Measurements from ENCODE around the gene SUGT1.
"Not testable (repeated sequence)": the region's sequence is repeated elsewhere in the genome, so short reads cannot be mapped to it uniquely, and the experiment has no call there.

SUGT1 gene

DNA sequence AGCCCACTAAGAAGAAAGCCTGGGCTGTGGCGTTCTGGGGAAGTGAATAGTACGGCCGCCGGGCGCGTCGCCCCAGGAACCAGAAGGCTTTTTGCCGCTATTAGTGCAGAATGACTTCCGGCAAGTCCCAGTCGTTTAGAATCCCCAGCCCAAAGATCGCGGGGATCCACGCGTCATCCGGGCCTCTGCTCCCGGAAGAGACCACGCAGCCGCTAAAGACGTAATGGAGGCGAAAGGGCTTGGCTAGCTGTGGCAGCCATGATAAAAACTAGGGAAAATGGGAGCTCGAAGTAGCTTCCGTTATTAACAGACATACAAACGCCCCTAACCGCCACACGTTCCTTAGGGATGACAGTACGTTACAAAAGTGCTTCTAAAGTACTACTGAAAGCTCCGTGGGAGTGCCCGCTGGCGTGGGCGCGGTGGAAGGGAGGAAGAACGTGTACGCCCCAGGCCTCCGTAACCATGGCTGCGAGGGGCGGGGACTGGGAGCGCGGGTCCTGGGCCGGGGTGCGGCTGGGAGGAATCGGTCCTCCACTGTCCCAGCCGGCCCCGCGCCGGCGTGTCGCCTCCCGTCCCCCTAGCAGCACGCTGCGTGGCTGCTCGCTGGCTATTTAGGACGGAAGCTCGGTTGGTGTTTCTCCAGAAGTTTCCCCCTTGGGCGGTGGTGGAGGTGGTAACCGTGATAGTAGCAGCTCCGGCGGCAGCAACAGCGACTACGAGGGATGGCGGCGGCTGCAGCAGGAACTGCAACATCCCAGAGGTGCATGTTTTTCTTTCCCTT, at the start of gene SUGT1:
SUGT1 (plus strand) TSS at position 641 of the 784 bp plus-strand sequence; CDS start at position 726, 85 bp downstream.
- peak; percentile 93 to 97 for DNase-seq

DNA sequence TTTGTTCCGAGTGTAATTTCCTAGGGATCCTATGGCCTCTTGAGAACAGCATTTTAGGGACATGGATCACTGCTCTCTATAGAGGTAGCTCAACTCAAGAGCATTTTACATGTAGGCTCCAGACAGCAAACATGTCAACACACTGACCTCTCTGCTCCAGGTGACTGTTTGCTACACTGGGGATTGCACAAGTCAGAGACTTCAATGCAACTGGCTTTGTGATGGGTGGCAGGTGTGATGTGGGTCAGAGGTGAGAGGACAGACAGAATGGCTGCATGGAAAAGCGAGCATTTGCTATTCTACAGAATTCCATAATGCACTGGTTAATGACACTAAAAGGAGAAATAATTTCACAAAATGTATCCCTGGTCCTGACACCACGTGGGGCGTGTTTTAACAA, 49.3 kb upstream of the SUGT1 start:
- not testable (repeated sequence) for DNase-seq

DNA sequence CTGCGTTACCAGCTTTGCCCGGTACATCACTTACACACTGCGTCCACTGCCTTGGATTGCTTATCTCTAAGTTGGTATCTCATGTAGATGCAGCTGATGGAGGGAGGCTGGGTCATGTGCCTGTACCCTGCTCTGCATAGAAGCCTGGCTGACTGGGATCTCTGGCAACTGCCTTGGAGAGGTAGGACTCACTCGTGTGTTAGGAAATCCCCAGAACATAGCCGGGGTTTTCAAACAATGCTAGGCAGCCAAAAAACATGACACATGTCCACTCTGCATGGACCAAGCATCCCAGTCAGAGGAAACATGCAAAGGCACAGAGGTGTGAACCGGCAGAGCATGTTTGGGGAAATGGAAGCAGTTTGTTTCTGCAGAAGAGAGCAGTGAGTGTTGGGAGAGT, 46.5 kb upstream of the SUGT1 start:
- DNase-seq, result not testable (repeated sequence)

DNA sequence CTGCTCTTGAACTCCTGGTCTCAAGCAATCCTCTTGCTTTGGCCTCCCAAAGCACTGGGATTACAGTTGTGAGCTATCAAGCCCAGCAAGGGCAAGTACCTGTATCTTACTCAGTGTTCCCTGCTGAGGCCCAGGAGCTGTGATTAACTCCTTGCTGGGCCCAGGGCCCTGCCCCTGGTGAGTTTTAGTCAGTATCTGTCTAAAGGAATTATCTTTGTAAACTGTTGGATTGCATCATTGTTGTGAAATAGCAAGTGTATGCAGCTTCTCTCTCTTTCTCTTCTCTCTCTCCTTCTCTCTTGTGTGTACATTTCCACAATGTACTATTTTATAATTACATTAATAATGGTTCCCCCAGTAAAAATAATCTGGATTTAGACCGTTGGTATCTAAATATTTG, 45.8 kb upstream of the SUGT1 start:
- DNase-seq, result not testable (repeated sequence)

DNA sequence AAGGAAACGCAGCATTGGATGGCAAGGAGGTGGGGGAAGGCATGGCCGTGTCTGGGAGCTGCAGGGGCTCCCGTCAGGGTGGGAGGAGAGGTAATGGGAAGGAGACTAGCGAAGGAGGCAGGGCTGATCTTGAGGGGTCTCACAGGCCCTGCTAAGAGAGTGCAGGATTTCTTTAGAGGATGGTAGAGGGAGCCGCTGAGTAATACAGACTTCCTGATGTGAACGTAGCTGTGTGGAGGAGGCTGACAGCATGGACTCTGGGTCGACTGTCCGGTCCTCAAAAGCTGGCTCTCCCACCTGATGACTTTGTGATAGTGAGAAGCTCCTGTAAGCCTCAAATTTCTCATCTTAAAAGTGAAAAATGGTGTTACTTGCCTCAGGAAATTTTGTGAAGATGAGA, 44.5 kb upstream of the SUGT1 start:
- not testable (repeated sequence) for DNase-seq

DNA sequence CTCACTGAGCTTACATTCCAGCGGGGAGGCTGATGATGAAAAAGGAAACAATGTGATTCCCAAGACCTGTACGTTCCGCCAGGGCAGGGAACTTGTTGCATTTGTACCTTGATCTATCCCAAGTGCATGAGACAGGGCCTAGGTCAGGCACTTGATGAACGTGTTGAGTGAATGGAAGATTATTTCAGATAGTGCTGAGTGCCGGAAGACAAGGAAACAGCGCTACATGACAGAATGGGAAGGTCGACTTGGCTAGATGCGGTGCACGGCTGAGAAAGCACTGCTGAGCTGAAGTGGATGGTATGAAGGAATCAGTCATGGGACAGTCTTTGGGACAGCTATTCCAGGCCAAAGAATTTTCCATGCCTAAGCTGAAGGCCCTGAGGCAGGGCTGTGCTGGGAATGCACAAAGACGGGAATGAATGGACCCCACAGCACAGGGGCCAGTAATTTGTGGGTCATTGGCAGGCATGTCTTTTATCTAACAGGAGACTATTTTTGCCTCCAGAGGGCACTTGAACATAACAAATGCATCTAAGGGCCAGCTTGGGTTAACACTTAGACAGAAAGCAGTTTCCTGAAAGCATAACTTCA, 43.5 kb upstream of the SUGT1 start:
- DNase-seq, result not testable (repeated sequence)

DNA sequence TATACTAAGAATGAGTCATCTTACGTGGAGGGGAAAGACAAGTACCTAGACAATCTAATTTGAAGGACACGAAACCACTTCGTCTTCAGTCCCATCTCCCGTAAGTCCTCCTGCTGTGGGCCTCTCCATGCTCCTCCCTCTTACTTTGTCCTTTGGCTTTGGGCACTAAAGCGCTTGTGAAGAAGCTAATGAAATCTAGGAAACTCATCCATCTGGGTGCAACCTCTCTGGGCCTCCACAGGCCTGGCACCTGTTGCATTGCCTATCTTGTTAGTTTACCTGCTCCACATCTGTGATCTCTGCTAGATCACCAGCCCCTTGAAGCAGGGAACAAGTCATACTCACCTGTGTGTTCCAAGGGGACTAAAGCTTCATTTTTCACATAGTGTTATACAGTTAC, 42.5 kb upstream of the SUGT1 start:
- not testable (repeated sequence) for DNase-seq

DNA sequence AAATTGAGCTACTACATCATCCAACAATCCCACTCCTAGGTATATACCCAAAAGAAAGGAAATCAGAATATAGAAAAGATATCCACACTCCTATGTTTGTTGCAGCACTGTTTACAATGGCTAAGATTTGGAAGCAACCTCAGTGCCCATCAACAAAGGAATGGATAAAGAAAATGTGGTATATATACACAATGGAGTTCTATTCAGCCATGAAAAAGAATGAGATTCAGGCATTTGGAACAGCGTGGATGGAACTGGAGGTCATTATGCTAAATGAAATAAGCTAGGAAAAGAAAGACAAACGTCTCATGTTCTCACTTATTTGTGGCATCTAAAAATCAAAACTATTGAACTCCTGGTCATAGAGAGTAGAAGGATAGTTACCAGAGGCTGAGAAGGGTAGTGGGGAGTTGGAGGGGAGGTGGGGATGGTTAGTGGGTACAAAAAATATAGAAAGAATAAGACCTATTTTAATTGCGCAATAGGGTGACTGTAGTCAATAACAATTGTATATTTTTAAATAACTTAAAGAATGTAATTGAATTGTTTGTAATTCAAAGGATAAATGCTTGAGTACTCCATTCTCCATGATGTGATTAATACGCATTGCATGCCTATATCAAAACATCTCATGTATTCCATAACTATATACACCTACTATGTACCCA, 37.4 kb upstream of the SUGT1 start:
- no peak for DNase-seq

DNA sequence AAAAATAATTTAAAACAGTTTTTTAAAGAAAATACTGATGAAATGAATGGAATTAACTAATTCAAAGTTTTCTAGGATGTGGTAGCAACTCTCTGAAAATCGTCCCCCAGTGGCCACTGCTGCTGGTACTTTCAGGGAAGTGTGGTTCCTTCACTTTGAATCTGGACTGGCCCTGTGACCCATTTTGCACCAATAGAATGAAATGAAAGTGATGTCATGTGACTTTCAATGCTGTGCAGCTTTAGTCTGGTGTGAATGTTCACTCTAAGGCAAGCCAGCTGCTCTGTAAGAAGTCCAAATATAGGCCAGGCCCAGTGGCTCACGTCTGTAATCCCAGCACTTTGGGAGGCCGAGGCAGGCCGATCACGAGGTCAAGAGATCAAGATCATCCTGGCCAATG, 36.8 kb upstream of the SUGT1 start:
- no peak for DNase-seq

DNA sequence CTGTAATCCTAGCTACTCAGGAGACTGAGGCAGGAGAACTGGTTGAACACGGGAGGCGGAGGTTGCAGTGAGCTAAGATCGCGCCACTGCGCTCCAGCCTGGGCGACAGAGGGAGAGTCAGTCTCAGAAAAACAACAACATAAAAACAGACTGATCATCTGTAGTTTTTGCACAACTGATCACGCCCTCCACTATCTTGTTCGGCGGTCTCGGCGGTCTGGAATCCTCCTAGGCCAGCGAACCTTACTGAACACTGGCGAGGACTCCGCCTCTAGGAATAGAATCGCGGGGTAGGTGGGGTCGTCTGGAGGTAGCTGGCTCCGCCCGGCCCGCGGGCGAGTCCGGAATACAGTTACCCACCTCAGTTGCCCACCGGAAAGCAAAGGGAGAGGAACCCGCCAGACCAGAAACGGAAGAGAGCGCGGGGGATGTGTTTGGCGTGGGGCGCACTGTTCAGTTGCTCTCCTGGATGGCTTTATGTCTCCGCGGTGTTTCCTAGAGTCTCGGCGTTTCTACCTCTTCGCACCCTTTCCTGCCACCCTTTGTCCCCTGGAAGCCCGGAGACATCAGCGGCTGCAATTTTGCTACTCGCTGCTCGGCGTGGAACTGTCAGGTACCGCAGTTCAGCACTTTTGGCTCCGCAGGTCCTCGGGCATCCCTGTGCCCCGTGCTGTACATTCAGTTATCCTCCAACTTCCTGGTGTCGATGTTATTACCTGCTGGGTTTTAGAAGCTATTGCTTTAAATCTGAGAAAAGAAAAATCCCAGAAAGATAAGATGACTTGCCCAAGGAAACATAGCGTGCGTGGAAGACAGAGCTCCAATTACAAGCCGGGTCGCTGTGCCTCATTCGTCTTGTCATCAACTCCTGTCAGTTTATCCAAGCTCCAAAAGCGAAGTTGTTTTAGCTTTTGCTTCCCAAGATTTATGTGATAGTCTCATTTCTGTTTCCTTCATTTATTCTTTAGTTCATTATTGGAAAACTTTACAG, 35.3 kb upstream of the SUGT1 start:
- DNase-seq, result peak; percentile 56 to 67

DNA sequence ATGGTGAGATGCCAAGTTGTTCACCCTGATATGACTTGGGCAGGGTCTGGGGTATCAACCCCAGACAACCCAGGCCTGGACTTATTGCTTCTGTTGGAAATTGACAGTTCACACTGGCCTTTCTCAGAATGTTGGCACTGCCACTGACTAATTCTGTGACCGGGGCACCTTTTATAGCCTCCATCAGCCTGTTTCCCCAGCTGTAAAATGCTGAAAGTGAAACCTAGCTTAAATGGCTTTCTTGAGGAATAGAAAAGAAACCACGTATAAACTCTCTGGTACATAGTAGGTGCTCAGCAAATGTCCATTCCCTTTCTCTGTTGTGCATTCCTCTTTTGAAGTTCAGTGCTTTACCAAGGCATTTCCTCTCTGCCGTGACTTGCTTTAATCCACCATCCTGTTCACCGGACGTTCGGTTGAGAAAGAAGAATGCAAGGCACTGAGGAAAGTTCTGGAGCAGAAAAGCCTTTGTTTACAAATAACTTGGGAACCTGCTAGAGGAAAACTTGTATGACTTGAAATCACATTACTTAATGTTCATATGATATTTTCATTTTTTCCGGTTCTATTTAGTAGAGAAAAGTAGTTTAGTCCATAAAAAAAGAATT, 21.4 kb upstream of the SUGT1 start:
- DNase-seq, result not testable (repeated sequence)

DNA sequence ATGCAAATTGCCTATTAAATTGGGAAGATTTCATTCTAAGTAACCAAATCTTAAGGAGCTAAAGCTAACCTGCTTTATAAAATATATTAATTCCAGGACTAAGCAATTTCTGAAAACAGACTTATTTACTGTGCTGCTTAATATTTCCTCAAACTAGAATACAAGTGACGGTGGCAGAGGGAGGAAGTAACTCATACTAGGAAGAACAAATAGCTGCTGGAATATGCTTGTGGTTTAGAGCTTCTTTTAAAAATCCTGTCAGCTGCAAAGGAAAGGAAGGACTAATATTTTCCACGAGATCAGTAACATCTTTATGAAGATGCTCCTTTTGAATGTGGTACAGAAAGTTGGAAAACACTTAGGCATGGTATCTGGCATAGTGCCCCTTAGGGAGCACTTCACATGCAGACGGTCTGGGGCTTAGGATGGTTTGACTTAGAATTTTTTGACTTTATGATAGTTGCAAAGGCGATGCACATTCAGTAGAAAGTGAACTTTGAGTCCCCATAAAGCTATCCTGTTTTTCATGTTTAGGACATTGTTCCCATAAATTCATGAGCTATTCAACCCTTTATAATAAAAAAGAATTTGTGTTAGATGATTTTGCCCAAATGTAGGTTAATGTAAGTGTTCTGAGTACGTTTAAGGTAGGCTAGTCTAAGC, 13.8 kb upstream of the SUGT1 start:
- no peak for DNase-seq

DNA sequence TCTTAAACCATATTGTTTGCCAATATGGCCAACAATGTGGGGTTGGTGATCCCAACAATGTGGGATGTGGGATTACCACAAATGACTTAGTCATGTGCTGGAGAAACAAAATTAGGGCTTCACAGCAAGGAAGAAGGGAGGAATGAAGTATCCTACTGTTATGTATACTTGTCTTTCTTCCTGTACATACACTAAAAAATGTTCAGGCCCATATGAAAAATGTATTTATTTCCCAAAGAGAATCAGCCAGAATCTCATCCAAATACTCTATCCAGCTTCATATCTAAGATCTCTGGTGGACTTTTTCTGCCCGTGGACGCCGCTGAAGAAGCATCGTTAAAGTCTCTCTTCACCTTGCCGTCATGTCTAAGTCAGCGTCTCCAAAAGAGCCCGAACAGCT, 10.5 kb upstream of the SUGT1 start, which contains the start of gene HNRNPA1L2:
HNRNPA1L2 (plus strand) TSS at position 301 of the 400 bp plus-strand sequence; CDS start at position 363, 62 bp downstream.
- no peak for DNase-seq

DNA sequence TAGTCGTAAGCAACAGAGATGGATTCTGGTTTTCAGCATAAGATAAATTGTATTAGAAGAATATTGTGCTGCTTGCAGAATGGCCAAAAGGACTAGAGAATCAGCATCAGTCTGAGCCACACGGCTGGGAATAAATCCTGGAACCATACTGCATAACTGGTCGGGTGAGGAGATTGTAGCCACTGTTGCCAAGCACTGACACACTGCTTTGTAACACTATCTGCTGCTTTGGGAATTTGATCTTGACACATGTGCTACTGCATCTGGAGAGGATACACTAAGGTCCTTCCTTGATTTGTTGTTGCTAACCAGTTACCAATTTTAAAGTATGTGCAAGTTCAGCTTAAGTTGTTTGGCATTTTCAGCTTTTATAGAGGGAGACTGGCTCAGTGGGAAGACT, 8.5 kb upstream of the SUGT1 start:
- no peak for DNase-seq

DNA sequence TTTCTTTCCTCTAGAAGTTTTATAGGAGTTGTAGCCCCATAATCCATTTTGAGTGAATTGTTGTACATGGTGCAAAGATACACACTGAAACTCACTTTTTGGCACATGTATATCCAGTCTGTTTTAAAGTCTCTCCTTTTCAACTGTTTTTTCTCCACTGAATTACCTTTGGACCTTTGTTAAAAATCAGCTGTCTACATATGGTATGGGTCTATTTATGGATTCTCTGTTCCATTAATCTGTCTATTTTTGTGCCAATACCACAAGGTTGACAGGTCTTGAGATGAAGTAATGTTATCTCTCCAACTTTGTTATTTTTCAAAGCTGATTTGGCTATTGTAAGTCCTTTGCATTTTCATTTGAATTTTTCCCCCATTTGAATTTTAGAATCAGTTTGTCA, 5.7 kb upstream of the SUGT1 start:
- DNase-seq, result no peak

DNA sequence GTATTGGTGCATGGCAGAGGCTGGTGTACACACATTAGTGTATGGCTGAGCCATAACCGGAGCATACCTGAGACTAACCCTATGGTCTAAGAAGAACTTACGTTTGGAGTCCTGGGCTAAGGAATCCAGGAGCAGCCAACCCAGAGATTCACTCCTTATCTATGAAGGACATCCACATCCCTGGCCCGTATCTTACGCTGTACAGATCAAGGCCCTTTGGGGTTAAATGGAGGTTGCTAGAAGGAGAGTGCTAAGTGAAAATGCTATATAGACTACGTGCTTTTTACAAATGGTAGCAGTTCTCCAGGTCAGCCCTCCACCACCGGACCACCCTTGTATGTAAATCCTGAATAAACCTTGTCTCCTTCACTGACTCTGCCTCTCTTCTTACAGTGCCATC, 1.9 kb upstream of the SUGT1 start:
- DNase-seq, result no peak

DNA sequence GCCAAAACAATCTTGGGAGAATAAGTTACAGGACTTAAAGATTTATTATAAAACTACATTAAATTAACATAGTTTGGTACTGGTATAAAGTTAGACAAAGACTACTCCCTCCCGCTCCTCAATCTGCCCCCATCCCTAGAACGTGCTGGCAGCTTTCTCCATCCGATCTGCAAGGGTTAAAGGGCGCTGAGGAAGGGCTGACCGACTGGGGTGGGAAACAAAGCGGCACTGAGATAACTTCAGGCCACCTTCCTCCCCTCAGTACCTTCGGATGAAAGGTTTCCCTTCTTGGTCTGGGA, 790 bp upstream of the SUGT1 start:
- no peak for DNase-seq

DNA sequence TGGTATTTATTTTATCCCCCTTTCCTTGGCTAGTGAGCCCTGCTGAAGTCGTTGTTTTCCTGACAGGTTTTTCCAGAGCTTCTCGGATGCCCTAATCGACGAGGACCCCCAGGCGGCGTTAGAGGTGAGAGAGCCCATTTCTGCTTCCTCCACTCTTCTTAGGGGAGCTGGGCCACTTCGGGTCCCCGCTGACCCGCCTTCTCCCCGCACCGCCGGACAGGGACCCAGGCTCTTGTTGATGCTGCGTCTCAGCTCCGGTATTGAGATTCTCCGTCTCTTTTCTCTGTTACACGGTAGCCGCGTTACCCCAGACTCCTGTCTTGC, 306 bp downstream of the SUGT1 start:
- DNase-seq, result no peak

DNA sequence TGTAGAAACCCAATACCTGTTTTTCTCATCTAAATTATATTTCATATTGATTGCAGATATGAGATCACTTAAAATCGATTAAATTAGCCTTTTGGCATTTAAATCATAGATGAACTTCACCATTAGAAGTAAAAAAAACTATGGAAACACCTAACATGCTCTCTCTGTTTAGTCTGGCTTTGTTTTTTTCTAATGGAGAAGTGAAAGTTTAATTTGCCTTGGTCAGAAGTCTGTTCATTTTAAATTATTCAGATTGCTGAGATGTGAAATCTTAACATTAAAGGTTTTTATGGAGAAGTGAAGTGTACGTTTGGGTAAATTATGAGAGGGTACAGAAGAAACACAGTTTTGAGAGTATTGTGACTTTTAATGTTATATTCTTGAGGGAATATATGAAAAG, 6.7 kb downstream of the SUGT1 start:
- no peak for DNase-seq

DNA sequence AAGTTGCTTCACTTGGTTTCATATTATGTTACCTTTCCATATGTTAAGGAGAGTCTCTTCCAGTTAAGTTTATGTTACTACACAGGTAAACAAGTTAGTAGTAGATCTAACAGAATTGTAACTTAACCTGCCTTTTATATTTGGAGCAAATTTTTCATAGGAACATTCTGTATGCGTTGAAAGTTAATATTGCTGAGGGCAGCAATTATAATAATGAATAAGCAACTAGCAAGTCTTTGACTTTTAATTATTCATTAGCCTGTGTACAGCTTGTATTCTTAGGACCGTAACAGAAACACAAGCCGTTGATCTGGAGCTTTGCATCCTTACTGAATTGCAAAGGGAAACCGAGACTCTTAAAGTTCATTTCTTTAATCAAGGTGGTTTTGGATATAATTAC, 11.6 kb downstream of the SUGT1 start:
- DNase-seq, result no peak

DNA sequence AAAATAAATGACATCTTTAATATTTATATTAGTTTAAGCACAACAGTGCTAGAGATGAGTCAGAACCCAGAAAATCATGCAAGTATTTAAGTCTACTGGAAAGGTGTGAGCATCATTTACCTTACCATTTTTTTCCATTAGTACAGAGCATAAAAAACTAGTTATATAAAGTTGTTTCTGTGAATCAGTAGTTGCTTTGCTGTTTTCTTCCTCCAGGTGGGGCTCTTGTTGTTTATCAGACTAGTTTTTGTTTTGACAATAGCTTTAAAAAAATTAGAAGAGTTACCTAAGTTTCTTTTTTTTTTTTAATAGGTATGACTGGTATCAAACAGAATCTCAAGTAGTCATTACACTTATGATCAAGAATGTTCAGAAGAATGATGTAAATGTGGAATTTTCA, 12.7 kb downstream of the SUGT1 start:
- DNase-seq, result no peak

DNA sequence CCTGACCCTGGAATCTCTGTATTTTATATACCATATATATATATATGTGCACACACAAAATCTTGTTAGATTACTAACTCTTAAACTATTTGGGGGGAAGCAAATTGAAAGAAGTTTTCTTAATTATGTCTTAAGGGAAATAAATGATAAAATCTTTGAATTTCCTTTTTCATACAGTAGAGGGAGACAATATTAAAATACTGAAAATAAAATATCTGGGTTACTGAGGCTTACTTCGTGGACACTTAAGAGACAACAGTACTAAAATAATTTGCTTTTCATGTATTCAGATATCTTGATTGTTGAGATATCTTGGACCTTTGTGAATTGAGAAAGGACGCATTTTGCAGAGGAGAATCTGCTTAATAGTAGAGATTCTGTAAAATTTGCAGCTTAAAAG, 17.0 kb downstream of the SUGT1 start:
- no peak for DNase-seq
